Measurements from ENCODE around the gene RAD54L. TPM values are rescaled to one million over a fixed set of nuclear protein-coding genes. Genes with fewer than 3 reads are reported as not detected.

RAD54L gene
- total RNA-seq, 1 experiment from 2014 or later, result 49.0 TPM

DNA sequence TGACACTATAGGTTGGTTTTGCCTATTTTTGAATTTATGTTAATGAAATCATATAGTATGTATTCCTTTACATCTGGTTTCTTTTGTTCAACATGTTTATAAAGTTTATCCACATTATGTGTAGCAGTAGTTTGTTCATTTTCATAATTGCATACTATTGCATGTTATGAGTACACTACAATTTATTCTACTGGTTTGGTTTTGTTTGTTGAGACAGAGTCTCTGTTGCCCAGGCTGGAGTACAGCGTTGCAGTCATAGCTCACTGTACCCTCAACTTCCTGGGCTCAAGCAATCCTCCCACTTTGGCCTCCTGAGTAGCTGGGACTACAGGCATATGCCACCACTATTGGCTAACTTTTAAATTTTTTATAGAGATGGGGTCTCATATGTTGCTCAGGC is 21.0 kb downstream of the RAD54L start:
- no peak overlapping the region for H3K27ac ChIP-seq (ENCODE audit: low read depth, low read length, poor library complexity, severe bottlenecking)
- H3K4me1 ChIP-seq (ENCODE audit: insufficient read depth, low read length, poor library complexity, severe bottlenecking), result no peaks in the 10 kb centered on the region
- no peaks in the 10 kb centered on the region for H3K9me3 ChIP-seq (ENCODE audit: low read depth, low read length, poor library complexity, severe bottlenecking)
- no peaks in the 10 kb centered on the region for H3K27me3 ChIP-seq (replicated peaks; ENCODE audit: insufficient read depth, low read depth, low read length, poor library complexity)
- ChIA-PET CTCF (no interaction called here), POLR2A (ENCODE audit: low non-redundant PET) (no interaction called here)
- no TSS peak for BruUV-seq (replicated peaks)
- DNase-seq (ENCODE audit: low spot score), result no peak
- peaks cover 96% of the 10 kb centered on the region for H3K36me3 ChIP-seq (ENCODE audit: insufficient read depth, low read length, poor library complexity, severe bottlenecking)
- intact Hi-C loops (cut with micrococcal nuclease; ENCODE audit: unreplicated experiment), result no loop called here
- no peak overlapping the region for H3K4me3 ChIP-seq (ENCODE audit: low read depth, low read length, poor library complexity, severe bottlenecking)
- TF ChIP-seq, protein P1, sequence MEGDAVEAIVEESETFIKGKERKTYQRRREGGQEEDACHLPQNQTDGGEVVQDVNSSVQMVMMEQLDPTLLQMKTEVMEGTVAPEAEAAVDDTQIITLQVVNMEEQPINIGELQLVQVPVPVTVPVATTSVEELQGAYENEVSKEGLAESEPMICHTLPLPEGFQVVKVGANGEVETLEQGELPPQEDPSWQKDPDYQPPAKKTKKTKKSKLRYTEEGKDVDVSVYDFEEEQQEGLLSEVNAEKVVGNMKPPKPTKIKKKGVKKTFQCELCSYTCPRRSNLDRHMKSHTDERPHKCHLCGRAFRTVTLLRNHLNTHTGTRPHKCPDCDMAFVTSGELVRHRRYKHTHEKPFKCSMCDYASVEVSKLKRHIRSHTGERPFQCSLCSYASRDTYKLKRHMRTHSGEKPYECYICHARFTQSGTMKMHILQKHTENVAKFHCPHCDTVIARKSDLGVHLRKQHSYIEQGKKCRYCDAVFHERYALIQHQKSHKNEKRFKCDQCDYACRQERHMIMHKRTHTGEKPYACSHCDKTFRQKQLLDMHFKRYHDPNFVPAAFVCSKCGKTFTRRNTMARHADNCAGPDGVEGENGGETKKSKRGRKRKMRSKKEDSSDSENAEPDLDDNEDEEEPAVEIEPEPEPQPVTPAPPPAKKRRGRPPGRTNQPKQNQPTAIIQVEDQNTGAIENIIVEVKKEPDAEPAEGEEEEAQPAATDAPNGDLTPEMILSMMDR (conservative IDR thresholded peaks at IDR 0.05; ENCODE audit: low read depth, low read length), result no peak
- TF ChIP-seq EZH2 (IDR thresholded peaks at IDR 0.05; ENCODE audit: borderline replicate concordance, low read depth, low read length, poor library complexity, severe bottlenecking), result no peak

DNA sequence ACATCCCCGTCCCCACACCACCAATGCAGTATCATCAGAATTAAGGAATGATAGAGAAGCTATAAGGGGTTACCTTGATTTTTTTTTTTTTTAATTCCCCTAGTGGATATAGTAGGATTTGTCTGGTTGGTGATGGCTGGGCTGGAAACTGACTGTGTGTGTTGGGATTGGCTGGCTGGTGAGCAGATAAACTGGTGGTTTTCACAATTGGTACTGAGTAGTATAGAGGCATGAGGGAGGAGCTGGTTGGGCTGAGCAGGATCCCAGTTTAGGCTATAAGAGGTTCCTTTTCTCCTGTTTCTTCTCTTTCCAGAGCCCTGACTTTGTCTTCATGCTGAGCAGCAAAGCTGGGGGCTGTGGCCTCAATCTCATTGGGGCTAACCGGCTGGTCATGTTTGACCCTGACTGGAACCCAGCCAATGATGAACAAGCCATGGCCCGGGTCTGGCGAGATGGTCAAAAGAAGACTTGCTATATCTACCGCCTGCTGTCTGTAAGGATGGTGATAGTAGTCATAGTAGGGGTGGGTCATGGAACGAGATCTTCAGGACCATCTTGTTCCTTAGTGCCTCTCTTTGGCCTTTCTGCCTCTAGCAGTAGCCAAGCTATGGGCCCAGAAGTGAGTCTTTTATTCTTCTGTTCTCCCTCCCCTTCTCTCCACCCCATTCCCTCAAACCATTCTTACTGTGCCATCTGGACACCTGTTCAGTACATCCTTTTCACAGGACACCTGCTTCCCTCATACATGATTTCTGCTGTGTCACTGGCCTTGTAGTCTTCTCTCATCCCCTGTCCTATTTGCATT is 26.9 kb downstream of the RAD54L start:
- Histone ChIP-seq H3K27ac (ENCODE audit: low read depth, low read length, poor library complexity, severe bottlenecking) (no peak overlapping the region), H3K4me3 (ENCODE audit: low read depth, low read length, poor library complexity, severe bottlenecking) (no peak overlapping the region), H3K9me3 (ENCODE audit: low read depth, low read length, poor library complexity, severe bottlenecking) (no peaks in the 10 kb centered on the region), H3K36me3 (ENCODE audit: insufficient read depth, low read length, poor library complexity, severe bottlenecking) (peaks cover 94% of the 10 kb centered on the region), H3K4me1 (ENCODE audit: insufficient read depth, low read length, poor library complexity, severe bottlenecking) (no peaks in the 10 kb centered on the region), H3K27me3 (replicated peaks; ENCODE audit: insufficient read depth, low read depth, low read length, poor library complexity) (no peaks in the 10 kb centered on the region)
- no TSS peak for BruUV-seq (replicated peaks)
- ChIA-PET CTCF (no interaction called here), POLR2A (ENCODE audit: low non-redundant PET) (interaction anchor here (0.6 kb wide), 1 partner anchor 143 kb away, joined by 4 read pairs; no protein-coding TSS in a partner anchor)
- TF ChIP-seq, protein P1 (conservative IDR thresholded peaks at IDR 0.05; ENCODE audit: low read depth, low read length), result no peak
- TF ChIP-seq EZH2 (IDR thresholded peaks at IDR 0.05; ENCODE audit: borderline replicate concordance, low read depth, low read length, poor library complexity, severe bottlenecking), result no peak
- DNase-seq (ENCODE audit: low spot score), result no peak
- intact Hi-C loops (cut with micrococcal nuclease; ENCODE audit: unreplicated experiment), result no loop called here

DNA sequence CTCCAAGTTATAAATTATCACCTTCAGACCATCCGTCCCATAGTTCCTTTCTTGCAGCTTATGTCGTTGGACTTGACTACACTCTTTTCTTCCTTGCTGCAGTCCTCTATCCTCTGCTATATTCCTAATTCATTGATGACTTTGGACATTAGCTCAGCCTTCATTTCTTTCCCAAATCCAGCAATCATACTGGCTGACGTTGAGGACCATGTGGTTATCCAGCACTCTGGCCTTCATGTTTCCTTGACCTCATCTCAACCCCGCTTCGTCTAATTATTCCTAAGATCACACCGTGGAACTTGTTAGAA is 27.4 kb downstream of the RAD54L start:
- CTCF ChIA-PET, result no interaction called here
- H3K27me3 ChIP-seq (replicated peaks; ENCODE audit: insufficient read depth, low read depth, low read length, poor library complexity), result no peaks in the 10 kb centered on the region
- peaks cover 97% of the 10 kb centered on the region for H3K36me3 ChIP-seq (ENCODE audit: insufficient read depth, low read length, poor library complexity, severe bottlenecking)
- no peak for DNase-seq (ENCODE audit: low spot score)
- H3K4me1 ChIP-seq (ENCODE audit: insufficient read depth, low read length, poor library complexity, severe bottlenecking), result no peaks in the 10 kb centered on the region
- intact Hi-C loops (cut with micrococcal nuclease; ENCODE audit: unreplicated experiment), result no loop called here
- H3K9me3 ChIP-seq (ENCODE audit: low read depth, low read length, poor library complexity, severe bottlenecking), result no peaks in the 10 kb centered on the region
- no TSS peak for BruUV-seq (replicated peaks)
- H3K27ac ChIP-seq (ENCODE audit: low read depth, low read length, poor library complexity, severe bottlenecking), result no peak overlapping the region
- no peak overlapping the region for H3K4me3 ChIP-seq (ENCODE audit: low read depth, low read length, poor library complexity, severe bottlenecking)
- POLR2A ChIA-PET (ENCODE audit: low non-redundant PET), result interaction anchor here (0.6 kb wide), 1 partner anchor 143 kb away, joined by 4 read pairs; no protein-coding TSS in a partner anchor
- TF ChIP-seq, protein P1 (conservative IDR thresholded peaks at IDR 0.05; ENCODE audit: low read depth, low read length), result no peak
- no peak for TF ChIP-seq EZH2 (IDR thresholded peaks at IDR 0.05; ENCODE audit: borderline replicate concordance, low read depth, low read length, poor library complexity, severe bottlenecking)

All from A673 (cell line).